Measurements from ENCODE around the gene NTNG1.

Gene NTNG1

GRCh38 chr1:107172450-107173170 lies 31.8 kb downstream of the NTNG1 start:
- Histone ChIP-seq H3K36me3 (ENCODE audit: control insufficient read depth, insufficient read depth, low read length) (no peaks in the 10 kb centered on the region), H3K4me3 (ENCODE audit: low read depth, low read length) (no peak overlapping the region), H3K27ac (ENCODE audit: low read depth, low read length) (no peak overlapping the region), H3K4me1 (ENCODE audit: control insufficient read depth, insufficient read depth, low read length) (peaks cover 6% of the 10 kb centered on the region), H3K9ac (ENCODE audit: low read length) (no peak overlapping the region), H3K9me3 (ENCODE audit: control insufficient read depth, insufficient read depth, low read depth, low read length) (no peaks in the 10 kb centered on the region), H3K27me3 (ENCODE audit: control insufficient read depth, insufficient read depth, low read length) (no peaks in the 10 kb centered on the region)

GRCh38 chr1:107175102-107175909 lies 34.5 kb downstream of the NTNG1 start:
- Histone ChIP-seq H3K9me3 (ENCODE audit: control insufficient read depth, insufficient read depth, low read depth, low read length) (no peaks in the 10 kb centered on the region), H3K4me3 (ENCODE audit: low read depth, low read length) (no peak overlapping the region), H3K9ac (ENCODE audit: low read length) (no peak overlapping the region), H3K27me3 (ENCODE audit: control insufficient read depth, insufficient read depth, low read length) (no peaks in the 10 kb centered on the region), H3K36me3 (ENCODE audit: control insufficient read depth, insufficient read depth, low read length) (no peaks in the 10 kb centered on the region), H3K27ac (ENCODE audit: low read depth, low read length) (no peak overlapping the region), H3K4me1 (ENCODE audit: control insufficient read depth, insufficient read depth, low read length) (peaks cover 14% of the 10 kb centered on the region)

GRCh38 chr1:107181253-107181969 lies 40.6 kb downstream of the NTNG1 start:
- Histone ChIP-seq H3K27me3 (ENCODE audit: control insufficient read depth, insufficient read depth, low read length) (no peaks in the 10 kb centered on the region), H3K4me3 (ENCODE audit: low read depth, low read length) (peak overlapping the region; percentile 31), H3K36me3 (ENCODE audit: control insufficient read depth, insufficient read depth, low read length) (no peaks in the 10 kb centered on the region), H3K9me3 (ENCODE audit: control insufficient read depth, insufficient read depth, low read depth, low read length) (no peaks in the 10 kb centered on the region), H3K4me1 (ENCODE audit: control insufficient read depth, insufficient read depth, low read length) (peaks cover 44% of the 10 kb centered on the region), H3K27ac (ENCODE audit: low read depth, low read length) (peak overlapping the region; percentile 72), H3K9ac (ENCODE audit: low read length) (peak overlapping the region; percentile 17)

- H3K4me1 ChIP-seq (ENCODE audit: control insufficient read depth, insufficient read depth, low read length): peaks cover 39% of the 10 kb centered on the region
- H3K27me3 ChIP-seq (ENCODE audit: control insufficient read depth, insufficient read depth, low read length): no peaks in the 10 kb centered on the region
- H3K9ac ChIP-seq (ENCODE audit: low read length): no peak overlapping the region
- H3K36me3 ChIP-seq (ENCODE audit: control insufficient read depth, insufficient read depth, low read length): no peaks in the 10 kb centered on the region
- H3K9me3 ChIP-seq (ENCODE audit: control insufficient read depth, insufficient read depth, low read depth, low read length): no peaks in the 10 kb centered on the region
- no peak overlapping the region for H3K27ac ChIP-seq (ENCODE audit: low read depth, low read length)
- H3K4me3 ChIP-seq (ENCODE audit: low read depth, low read length): no peak overlapping the region
Measured at GRCh38 chr1:107183011-107183410, 42.2 kb downstream of the NTNG1 start.

GRCh38 chr1:107184888-107185287 lies 44.0 kb downstream of the NTNG1 start:
- H3K9me3 ChIP-seq (ENCODE audit: control insufficient read depth, insufficient read depth, low read depth, low read length): no peaks in the 10 kb centered on the region
- no peak overlapping the region for H3K27ac ChIP-seq (ENCODE audit: low read depth, low read length)
- peaks cover 37% of the 10 kb centered on the region for H3K4me1 ChIP-seq (ENCODE audit: control insufficient read depth, insufficient read depth, low read length)
- no peak overlapping the region for H3K4me3 ChIP-seq (ENCODE audit: low read depth, low read length)
- H3K9ac ChIP-seq (ENCODE audit: low read length): no peak overlapping the region
- H3K36me3 ChIP-seq (ENCODE audit: control insufficient read depth, insufficient read depth, low read length): no peaks in the 10 kb centered on the region
- no peaks in the 10 kb centered on the region for H3K27me3 ChIP-seq (ENCODE audit: control insufficient read depth, insufficient read depth, low read length)

GRCh38 chr1:107187399-107187798 lies 46.6 kb downstream of the NTNG1 start:
- no peaks in the 10 kb centered on the region for H3K27me3 ChIP-seq (ENCODE audit: control insufficient read depth, insufficient read depth, low read length)
- no peaks in the 10 kb centered on the region; the same call in 1 of the 2 replicates for H3K9me3 ChIP-seq (ENCODE audit: control insufficient read depth, insufficient read depth, low read depth, low read length)
- no peaks in the 10 kb centered on the region for H3K36me3 ChIP-seq (ENCODE audit: control insufficient read depth, insufficient read depth, low read length)
- H3K9ac ChIP-seq (ENCODE audit: low read length): no peak overlapping the region
- no peak overlapping the region for H3K4me3 ChIP-seq (ENCODE audit: low read depth, low read length)
- H3K27ac ChIP-seq (ENCODE audit: low read depth, low read length): no peak overlapping the region
- peaks cover 16% of the 10 kb centered on the region for H3K4me1 ChIP-seq (ENCODE audit: control insufficient read depth, insufficient read depth, low read length)

- Histone ChIP-seq H3K27me3 (ENCODE audit: control insufficient read depth, insufficient read depth, low read length) (no peaks in the 10 kb centered on the region), H3K36me3 (ENCODE audit: control insufficient read depth, insufficient read depth, low read length) (no peaks in the 10 kb centered on the region), H3K9me3 (ENCODE audit: control insufficient read depth, insufficient read depth, low read depth, low read length) (no peaks in the 10 kb centered on the region; the same call in 1 of the 2 replicates), H3K4me3 (ENCODE audit: low read depth, low read length) (no peak overlapping the region), H3K9ac (ENCODE audit: low read length) (no peak overlapping the region), H3K27ac (ENCODE audit: low read depth, low read length) (no peak overlapping the region), H3K4me1 (ENCODE audit: control insufficient read depth, insufficient read depth, low read length) (peaks cover 8% of the 10 kb centered on the region; the same call in 1 of the 2 replicates)
Measured at GRCh38 chr1:107188160-107188559, 47.3 kb downstream of the NTNG1 start.

- H3K27me3 ChIP-seq (ENCODE audit: control insufficient read depth, insufficient read depth, low read length): no peaks in the 10 kb centered on the region
- no peak overlapping the region for H3K9ac ChIP-seq (ENCODE audit: low read length)
- no peak overlapping the region for H3K4me3 ChIP-seq (ENCODE audit: low read depth, low read length)
- no peaks in the 10 kb centered on the region for H3K36me3 ChIP-seq (ENCODE audit: control insufficient read depth, insufficient read depth, low read length)
- no peak overlapping the region; the same call in 1 of the 2 replicates for H3K27ac ChIP-seq (ENCODE audit: low read depth, low read length)
- peaks cover 22% of the 10 kb centered on the region; the same call in 1 of the 2 replicates for H3K4me1 ChIP-seq (ENCODE audit: control insufficient read depth, insufficient read depth, low read length)
- H3K9me3 ChIP-seq (ENCODE audit: control insufficient read depth, insufficient read depth, low read depth, low read length): no peaks in the 10 kb centered on the region; the same call in 1 of the 2 replicates
Measured at GRCh38 chr1:107194380-107194779, 53.5 kb downstream of the NTNG1 start.

- Histone ChIP-seq H3K4me3 (ENCODE audit: low read depth, low read length) (no peak overlapping the region), H3K36me3 (ENCODE audit: control insufficient read depth, insufficient read depth, low read length) (no peaks in the 10 kb centered on the region), H3K27ac (ENCODE audit: low read depth, low read length) (peak overlapping the region; percentile 38), H3K9me3 (ENCODE audit: control insufficient read depth, insufficient read depth, low read depth, low read length) (no peaks in the 10 kb centered on the region; the same call in 1 of the 2 replicates), H3K9ac (ENCODE audit: low read length) (no peak overlapping the region), H3K27me3 (ENCODE audit: control insufficient read depth, insufficient read depth, low read length) (no peaks in the 10 kb centered on the region), H3K4me1 (ENCODE audit: control insufficient read depth, insufficient read depth, low read length) (peaks cover 22% of the 10 kb centered on the region; the same call in 1 of the 2 replicates)
Measured at GRCh38 chr1:107195476-107195875, 54.6 kb downstream of the NTNG1 start.

GRCh38 chr1:107196973-107197562 lies 56.2 kb downstream of the NTNG1 start:
- peaks cover 22% of the 10 kb centered on the region; the same call in 1 of the 2 replicates for H3K4me1 ChIP-seq (ENCODE audit: control insufficient read depth, insufficient read depth, low read length)
- H3K9me3 ChIP-seq (ENCODE audit: control insufficient read depth, insufficient read depth, low read depth, low read length): peaks cover 9% of the 10 kb centered on the region
- no peak overlapping the region for H3K9ac ChIP-seq (ENCODE audit: low read length)
- H3K27me3 ChIP-seq (ENCODE audit: control insufficient read depth, insufficient read depth, low read length): no peaks in the 10 kb centered on the region
- no peaks in the 10 kb centered on the region for H3K36me3 ChIP-seq (ENCODE audit: control insufficient read depth, insufficient read depth, low read length)
- H3K4me3 ChIP-seq (ENCODE audit: low read depth, low read length): no peak overlapping the region
- H3K27ac ChIP-seq (ENCODE audit: low read depth, low read length): no peak overlapping the region
